Uterus (tissue), 4 donors: Measurements from ENCODE around the gene PCNX2. TPM values are rescaled to one million over a fixed set of nuclear protein-coding genes. Genes with fewer than 3 reads are reported as not detected.
A peak's percentile ranks its signal among the peaks of the same experiment; 100 is the strongest.

Experiments
- DNase-seq, 2 donors: peaks; one replicate each; pipeline ENCODE4 v3.0.0-alpha.2; 2019 to 2020
- H3K27ac ChIP-seq, 2 donors: fragments of 200-600 bp; sonication (generic); 1 replicate in 1 of 2; 2 replicates in 1 of 2; pipeline ENCODE4 v1.5.1; 2016 to 2018
- H3K27me3 ChIP-seq, 2 donors: fragments of 200-600 bp; sonication (generic); one replicate each; pipeline ENCODE4 v1.5.1; 2018 to 2019; ENCODE audit warnings: control low read depth in 1 of 2
- H3K36me3 ChIP-seq, 2 donors: fragments of 200-600 bp; sonication (generic); one replicate each; pipeline ENCODE4 v1.5.1; 2019; ENCODE audit warnings: control low read depth in 1 of 2
- H3K4me1 ChIP-seq, 2 donors: fragments of 200-600 bp; sonication (generic); one replicate each; pipeline ENCODE4 v1.5.1; 2018 to 2019; ENCODE audit warnings: control low read depth in 1 of 2
- H3K4me3 ChIP-seq, 2 donors: fragments of 200-600 bp; sonication (generic); 1 replicate in 1 of 2; 2 replicates in 1 of 2; pipeline ENCODE4 v1.5.1; 2018 to 2019; ENCODE audit warnings: mild to moderate bottlenecking in 1 of 2
- H3K9me3 ChIP-seq, 2 donors: fragments of 200-600 bp; sonication (generic); one replicate each; pipeline ENCODE4 v1.5.1; 2019; ENCODE audit warnings: control low read depth in 1 of 2
- POLR2A ChIP-seq, 2 donors: fragments of 450-650 bp; IDR thresholded peaks; one replicate each; pipeline ENCODE4 v1.6.1; 2016; ENCODE audit warnings: antibody characterized with exemption in 2 of 2, mild to moderate bottlenecking in 1 of 2, moderate library complexity in 1 of 2
- intact Hi-C: fragments of 100-400 bp; cut with DNase I; formaldehyde crosslinking; loops from one replicate; pipeline ENCODE4 v1.15.1; 2023; ENCODE audit warnings: low total_unique reads
- total RNA-seq, 4 donors: library from RNA; depleted of rRNA in 3 of 4; stranded (reverse); fragments of >200 nt in 3 of 4; gene quantifications; one replicate each; pipeline versions ENCODE4 v1.1.0 to v1.2.4, GENCODE V29; 2014 to 2023
- TF ChIP-seq, protein P1 (sequence below), 4 experiments: fragments of 200-600 bp in 2 of 4; fragments of 450-650 bp in 2 of 4; sonication (generic) in 2 of 4; IDR thresholded peaks; one replicate each; pipeline ENCODE4 v1.5.1; 2016 to 2019; ENCODE audit warnings: antibody characterized with exemption in 4 of 4, mild to moderate bottlenecking in 2 of 4, moderate library complexity in 1 of 4
- donor health status: DM: yes; HTN: yes; CAD: no.

PCNX2 gene
- total RNA-seq, 4 donors from 2014 or later = 4.1 to 36.2 (median 14.1) TPM

DNA sequence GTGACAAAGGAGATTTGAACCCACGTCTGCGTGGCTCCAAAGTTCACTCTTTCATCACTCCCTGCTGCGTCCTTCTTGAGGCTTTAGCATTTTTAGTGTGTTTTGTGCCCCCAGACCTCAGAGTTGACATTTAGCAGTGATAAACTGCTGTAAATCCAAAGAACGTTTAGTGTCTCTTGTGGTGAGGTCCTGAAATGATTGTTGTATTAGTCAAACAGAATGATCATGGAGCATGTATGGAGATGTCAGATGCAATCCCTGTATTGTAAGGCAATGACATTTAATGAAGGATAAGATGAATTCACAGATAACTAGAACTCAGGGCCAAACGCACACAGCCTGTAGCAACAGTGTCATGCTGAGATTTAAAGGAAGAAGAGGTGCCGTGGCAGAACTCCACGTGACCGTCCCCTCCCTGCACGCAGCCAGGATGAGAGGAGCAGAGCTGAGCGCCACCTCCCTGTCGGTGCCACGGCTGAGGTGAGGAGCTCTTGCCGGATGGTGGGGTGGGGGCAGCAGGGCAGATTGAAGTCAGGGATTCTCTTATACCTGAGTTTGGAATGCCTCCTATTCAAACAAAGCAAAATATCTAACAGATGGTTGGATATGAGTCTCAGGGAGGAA lies 315.1 kb downstream of the PCNX2 start:
- intact Hi-C loops = no loop called here
- H3K4me3 ChIP-seq = no peak overlapping the region
- no peak for DNase-seq
- H3K36me3 ChIP-seq = no peaks in the 10 kb centered on the region
- no peaks in the 10 kb centered on the region for H3K27me3 ChIP-seq
- no peaks in the 10 kb centered on the region for H3K4me1 ChIP-seq
- TF ChIP-seq, protein P1, sequence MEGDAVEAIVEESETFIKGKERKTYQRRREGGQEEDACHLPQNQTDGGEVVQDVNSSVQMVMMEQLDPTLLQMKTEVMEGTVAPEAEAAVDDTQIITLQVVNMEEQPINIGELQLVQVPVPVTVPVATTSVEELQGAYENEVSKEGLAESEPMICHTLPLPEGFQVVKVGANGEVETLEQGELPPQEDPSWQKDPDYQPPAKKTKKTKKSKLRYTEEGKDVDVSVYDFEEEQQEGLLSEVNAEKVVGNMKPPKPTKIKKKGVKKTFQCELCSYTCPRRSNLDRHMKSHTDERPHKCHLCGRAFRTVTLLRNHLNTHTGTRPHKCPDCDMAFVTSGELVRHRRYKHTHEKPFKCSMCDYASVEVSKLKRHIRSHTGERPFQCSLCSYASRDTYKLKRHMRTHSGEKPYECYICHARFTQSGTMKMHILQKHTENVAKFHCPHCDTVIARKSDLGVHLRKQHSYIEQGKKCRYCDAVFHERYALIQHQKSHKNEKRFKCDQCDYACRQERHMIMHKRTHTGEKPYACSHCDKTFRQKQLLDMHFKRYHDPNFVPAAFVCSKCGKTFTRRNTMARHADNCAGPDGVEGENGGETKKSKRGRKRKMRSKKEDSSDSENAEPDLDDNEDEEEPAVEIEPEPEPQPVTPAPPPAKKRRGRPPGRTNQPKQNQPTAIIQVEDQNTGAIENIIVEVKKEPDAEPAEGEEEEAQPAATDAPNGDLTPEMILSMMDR (IDR thresholded peaks at IDR 0.05) = no peak
- TF ChIP-seq POLR2A (IDR thresholded peaks at IDR 0.05) = no peak
- no peak overlapping the region for H3K27ac ChIP-seq
- H3K9me3 ChIP-seq = no peaks in the 10 kb centered on the region

DNA sequence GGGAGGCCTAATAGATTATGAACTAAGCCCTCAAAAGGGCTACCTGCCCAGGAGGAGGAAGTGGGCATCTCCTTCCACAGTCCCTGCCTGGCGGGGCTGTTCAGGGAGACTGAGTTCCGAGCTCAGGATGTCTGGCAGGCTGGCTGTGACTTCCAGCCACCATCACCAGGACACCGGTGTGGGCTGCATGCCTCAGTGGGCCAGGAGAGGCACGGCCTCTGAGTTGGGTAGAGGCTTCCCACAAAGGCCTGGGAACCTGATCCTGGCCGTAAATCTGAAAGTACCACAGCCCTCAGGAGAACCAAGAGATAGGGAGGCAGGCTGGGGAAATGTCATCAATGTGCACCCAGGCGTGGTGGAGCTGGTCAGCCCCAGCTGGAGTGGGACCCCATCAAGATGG lies 316.0 kb downstream of the PCNX2 start:
- TF ChIP-seq POLR2A (IDR thresholded peaks at IDR 0.05) = no peak
- TF ChIP-seq, protein P1 (IDR thresholded peaks at IDR 0.05) = no peak
- Histone ChIP-seq H3K4me1 (no peaks in the 10 kb centered on the region), H3K9me3 (no peaks in the 10 kb centered on the region), H3K36me3 (no peaks in the 10 kb centered on the region), H3K27ac (no peak overlapping the region), H3K27me3 (no peaks in the 10 kb centered on the region), H3K4me3 (no peak overlapping the region)
- intact Hi-C loops = no loop called here
- DNase-seq = no peak

DNA sequence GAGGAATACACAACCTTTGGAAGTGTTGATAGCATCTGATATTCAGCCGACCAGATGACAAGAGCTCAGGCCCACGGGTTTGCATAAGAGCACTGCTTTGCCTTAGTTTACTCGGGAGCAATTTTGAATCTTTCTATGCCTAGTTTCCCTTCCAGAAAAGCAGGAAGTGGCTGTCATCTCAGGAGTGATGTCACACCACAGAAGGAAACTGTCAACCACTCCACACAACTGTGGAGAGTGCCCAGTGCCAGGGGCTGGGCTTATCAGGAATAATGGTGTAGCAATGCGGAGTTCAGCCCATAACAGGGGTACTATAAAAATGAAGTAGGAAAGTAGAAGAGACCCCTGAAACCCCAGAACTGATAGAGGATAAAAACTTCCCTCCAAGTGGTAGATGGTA lies 316.7 kb downstream of the PCNX2 start:
- intact Hi-C loops = no loop called here
- H3K27ac ChIP-seq = no peak overlapping the region
- H3K36me3 ChIP-seq = no peaks in the 10 kb centered on the region

DNA sequence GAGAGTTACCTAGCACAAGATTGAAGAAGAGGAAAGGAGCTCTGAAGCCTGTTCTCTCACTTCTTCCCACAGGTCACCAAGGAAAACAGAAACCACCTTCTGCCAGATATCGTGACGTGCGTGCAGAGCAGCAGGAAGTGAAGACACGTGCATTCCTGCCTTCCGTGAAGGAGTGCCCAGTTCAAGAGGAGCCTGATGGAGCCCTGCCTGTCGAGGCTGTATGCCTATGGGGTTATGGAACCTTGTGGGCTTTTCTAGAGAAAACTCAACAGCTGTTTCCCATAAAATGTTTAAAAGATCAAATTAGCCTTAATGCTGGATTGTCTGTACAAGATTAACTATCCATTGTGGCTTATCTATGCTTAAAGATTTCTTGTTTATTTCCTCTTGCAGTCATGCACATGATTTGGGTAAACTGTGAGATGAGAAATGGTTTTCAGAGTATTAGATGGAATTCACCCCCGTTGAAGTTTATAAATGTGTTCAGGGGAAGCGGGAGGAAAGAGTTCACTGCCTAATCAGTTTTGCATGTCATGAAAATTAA lies 317.4 kb downstream of the PCNX2 start:
- Histone ChIP-seq H3K36me3 (no peaks in the 10 kb centered on the region), H3K4me1 (no peaks in the 10 kb centered on the region), H3K4me3 (no peak overlapping the region), H3K9me3 (no peaks in the 10 kb centered on the region), H3K27me3 (no peaks in the 10 kb centered on the region), H3K27ac (peak overlapping the region in 1 of 2 donors; percentile 9)
- intact Hi-C loops = no loop called here
- no peak for DNase-seq
- no peak for TF ChIP-seq POLR2A (IDR thresholded peaks at IDR 0.05)
- TF ChIP-seq, protein P1 (IDR thresholded peaks at IDR 0.05) = no peak

More for the DNA sequence above, 316.7 kb downstream of the PCNX2 start:
- Histone ChIP-seq H3K9me3 (no peaks in the 10 kb centered on the region), H3K4me1 (no peaks in the 10 kb centered on the region), H3K27me3 (no peaks in the 10 kb centered on the region), H3K4me3 (no peak overlapping the region)
- DNase-seq = no peak
- TF ChIP-seq, protein P1 (IDR thresholded peaks at IDR 0.05) = no peak
- TF ChIP-seq POLR2A (IDR thresholded peaks at IDR 0.05) = no peak

DNA sequence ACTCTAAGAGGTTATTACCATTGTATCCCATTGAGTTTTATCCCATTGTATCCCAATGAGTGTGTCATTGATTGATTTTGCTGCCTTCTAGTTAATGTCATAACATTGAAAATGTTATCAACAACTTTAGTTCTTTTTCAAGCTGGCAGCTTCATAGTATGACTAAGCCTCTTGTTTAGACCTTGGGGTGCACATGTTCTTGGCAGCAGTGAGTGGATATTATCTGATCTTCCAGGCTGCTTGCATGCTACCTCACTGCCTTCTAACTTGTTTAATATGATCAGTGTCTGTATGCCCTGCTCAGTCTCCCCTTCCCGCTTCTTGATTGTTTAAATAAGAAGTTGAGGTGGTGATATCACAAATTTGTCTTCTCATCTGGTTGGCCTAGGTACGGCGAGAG lies 320.6 kb downstream of the PCNX2 start:
- no peaks in the 10 kb centered on the region for H3K4me1 ChIP-seq
- no peak overlapping the region for H3K4me3 ChIP-seq
- TF ChIP-seq, protein P1 (IDR thresholded peaks at IDR 0.05) = no peak
- no peak for TF ChIP-seq POLR2A (IDR thresholded peaks at IDR 0.05)
- H3K9me3 ChIP-seq = no peaks in the 10 kb centered on the region
- intact Hi-C loops = no loop called here
- H3K36me3 ChIP-seq = no peaks in the 10 kb centered on the region
- no peaks in the 10 kb centered on the region for H3K27me3 ChIP-seq
- DNase-seq = no peak
- no peak overlapping the region for H3K27ac ChIP-seq
